GM18502 (cell line): Measurements from ENCODE around the gene CHMP5.
"Not testable (repeated sequence)": the region's sequence is repeated elsewhere in the genome, so short reads cannot be mapped to it uniquely, and the experiment has no call there.

Experiments used
- ATAC-seq: cut with Tn5 transposase; IDR thresholded peaks from one replicate; pipeline ENCODE4 v1.9.1; 2021; ENCODE audit warnings: mild to moderate bottlenecking; ENCODE audit not compliant: unreplicated experiment, poor library complexity

CHMP5 gene

DNA sequence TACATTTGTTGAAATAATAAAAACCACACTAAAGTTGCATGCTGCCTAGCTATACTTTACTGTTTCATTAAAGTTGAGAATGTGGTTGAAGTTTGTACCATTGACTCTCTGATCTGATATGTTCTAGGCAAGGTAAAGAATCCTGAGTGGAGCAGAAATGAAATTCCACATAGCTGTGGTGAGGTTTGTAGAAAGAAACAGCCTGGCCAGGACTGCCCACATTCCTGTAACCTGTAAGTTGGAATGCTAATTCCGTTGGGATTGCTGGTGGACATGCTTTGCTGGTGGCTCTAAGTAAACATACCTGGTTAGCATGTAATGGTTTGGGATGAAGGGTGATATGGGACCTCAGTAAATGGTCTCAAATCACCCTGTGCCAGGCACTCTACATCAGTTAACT lies 42.2 kb downstream of the CHMP5 start:
- ATAC-seq, result no peak

- ATAC-seq, result no peak
These were observed 45.1 kb downstream of the CHMP5 start for GRCh38 chr9:33309903-33310302.

DNA sequence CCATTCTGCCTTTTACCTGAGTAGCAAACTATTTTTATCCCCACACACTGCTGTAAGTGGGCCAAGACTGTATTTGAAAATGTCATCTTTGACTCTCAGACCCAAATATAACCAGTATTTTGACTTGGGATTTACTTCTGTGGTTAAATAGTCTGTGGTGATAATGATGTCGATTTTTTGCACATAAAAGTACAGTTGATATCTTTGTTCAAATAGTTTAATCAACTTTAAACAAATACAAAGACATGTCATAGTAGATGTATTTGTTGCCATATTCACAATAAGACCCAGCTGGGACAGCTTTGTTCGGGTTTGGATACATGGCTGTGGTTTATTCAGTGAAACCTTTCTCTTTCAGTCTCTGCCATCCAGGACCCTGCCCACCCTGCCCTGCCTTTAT lies 45.9 kb downstream of the CHMP5 start:
- ATAC-seq, result no peak

- no peak for ATAC-seq
These were observed 47.1 kb downstream of the CHMP5 start for GRCh38 chr9:33311953-33312352.

DNA sequence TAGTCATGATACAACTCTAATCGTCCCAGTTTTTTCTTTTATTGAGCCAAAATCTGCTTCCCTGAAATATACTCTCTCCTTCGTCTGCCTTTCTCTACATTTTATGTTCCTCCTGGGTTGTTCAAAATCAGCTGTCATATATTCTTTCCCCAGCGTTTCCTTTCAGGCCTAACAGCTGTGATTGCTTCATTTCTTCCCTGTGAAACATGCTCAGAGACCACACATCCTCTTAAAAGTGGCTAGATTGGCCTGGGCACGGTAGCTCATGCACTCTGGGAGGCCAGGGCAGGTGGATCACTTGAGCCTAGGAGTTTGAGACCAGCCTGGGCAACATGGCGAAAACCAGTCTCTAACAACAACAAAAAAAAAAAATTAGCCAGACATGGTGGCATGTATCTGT lies 50.5 kb downstream of the CHMP5 start:
- no peak for ATAC-seq

GRCh38 chr9:33317136-33317535 lies 52.3 kb downstream of the CHMP5 start:
- ATAC-seq, result not testable (repeated sequence)

DNA sequence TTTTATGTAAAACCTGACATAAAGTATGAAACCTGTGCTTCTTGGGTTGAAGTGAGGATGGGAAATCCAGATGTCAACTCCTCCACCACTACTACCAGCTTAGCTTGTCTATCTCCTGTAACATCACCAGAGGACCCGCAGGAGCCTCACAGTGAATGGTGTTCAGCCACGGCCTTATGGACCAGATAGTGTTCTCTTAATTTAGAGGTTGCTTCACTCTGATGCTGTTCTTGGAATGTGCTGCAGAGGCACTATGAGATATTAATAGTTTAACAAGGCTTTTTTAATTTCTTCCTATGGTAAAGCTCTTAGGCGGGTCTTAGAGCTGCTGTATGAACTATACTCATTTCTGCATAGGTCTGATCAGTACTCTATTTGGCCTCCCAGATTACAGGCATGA lies 53.4 kb downstream of the CHMP5 start:
- ATAC-seq, result no peak

DNA sequence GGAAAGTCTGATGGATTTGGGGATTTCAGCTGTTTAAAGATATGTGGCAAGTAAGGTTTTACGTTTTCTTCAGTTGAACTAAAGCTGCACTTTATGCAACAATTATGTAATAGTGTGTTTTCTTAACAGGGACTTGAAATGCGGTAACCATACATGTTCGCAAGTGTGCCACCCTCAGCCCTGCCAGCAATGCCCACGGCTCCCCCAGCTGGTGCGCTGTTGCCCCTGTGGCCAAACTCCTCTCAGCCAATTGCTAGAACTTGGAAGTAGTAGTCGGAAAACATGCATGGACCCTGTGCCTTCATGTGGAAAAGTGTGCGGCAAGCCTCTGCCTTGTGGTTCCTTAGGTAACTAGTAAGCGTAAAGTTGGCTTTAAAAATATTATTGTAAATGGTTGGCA lies 53.9 kb downstream of the CHMP5 start:
- ATAC-seq, result no peak

- ATAC-seq, result no peak
These were observed 55.4 kb downstream of the CHMP5 start for GRCh38 chr9:33320230-33320567.

DNA sequence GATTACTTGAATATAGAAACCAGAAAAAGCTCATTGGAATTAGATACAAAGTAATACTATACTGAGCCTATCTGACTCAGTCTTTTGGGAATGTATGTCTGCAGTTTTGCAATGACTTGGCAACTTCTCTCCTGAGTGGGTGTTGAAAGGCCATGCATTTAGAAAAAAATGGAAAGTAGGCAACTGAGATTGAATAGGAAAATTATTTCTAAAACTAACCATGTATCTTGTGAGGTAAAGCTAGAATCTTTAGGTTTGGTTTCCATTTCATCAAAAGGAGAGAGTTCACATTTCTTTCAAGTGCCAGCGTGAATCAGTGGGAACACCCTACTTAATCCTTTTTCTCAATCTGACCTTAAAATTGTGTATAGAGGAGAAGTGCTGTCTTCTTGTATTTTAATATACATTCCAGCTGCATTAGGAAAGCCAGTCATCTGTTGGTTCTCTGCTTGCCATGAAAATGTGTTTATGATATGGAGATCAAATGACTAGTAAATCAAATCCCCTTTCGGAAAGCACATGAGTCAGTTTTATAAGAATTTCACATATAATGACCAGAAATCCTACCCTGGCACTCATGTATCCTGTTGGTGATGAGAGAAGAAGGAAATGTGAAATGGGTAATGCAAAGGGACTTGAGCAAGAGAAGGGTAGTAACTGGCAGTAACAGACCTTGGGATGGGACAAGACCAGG lies 55.9 kb downstream of the CHMP5 start:
- no peak for ATAC-seq

DNA sequence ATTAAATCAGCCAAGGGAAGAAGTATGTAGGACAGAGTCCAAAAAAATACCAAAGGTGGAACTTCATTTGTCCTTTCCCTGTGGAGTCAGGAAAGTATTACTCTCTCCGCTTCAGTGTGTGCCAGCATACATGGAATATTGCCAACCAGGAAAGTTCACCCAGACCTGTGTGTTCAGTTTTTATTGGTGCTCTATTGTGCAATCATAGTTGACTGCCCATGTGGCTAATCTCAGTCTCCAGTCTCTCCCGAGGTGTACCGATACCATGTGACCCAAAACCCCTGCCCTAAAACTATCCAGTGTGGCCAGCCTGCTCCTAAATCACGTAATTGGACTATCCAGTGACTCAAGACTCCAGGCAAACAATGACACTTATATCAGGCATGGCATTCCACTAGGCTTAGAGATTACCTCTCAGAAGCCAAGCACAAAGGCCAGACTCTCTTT lies 64.3 kb downstream of the CHMP5 start:
- no peak for ATAC-seq

DNA sequence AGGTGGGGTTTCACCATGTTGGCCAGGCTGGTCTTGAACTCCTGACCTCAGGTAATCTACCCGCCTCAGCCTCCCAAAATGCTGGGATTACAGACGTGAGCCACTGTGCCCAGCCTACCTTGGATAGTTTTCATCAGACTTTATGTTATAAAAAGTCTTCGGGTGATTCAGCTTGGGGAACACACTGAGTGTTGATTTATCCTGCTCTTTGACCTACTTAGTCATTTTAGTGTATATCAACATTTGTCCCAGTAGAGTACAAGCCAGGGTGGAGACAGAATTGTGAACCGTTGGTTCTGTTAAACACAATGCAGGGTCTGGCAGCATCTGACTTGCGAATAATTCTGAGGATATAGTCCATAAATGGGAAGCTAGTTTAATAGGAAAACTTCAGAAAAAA lies 65.1 kb downstream of the CHMP5 start:
- ATAC-seq, result no peak

GRCh38 chr9:33331377-33331891 lies 66.6 kb downstream of the CHMP5 start:
- no peak for ATAC-seq
